Activated T-helper 1 cell treated with Interleukin-2 at 50 U/mL for 16 hours (primary cell): ENCODE data around the gene TNFAIP2.
"Not testable (repeated sequence)": the region's sequence is repeated elsewhere in the genome, so short reads cannot be mapped to it uniquely, and the experiment has no call there.

ENCODE experiments used
- DNase-seq: peaks from one replicate; pipeline ENCODE4 v3.0.0-alpha.2; 2020; ENCODE audit warnings: low read depth

The TNFAIP2 gene

DNA sequence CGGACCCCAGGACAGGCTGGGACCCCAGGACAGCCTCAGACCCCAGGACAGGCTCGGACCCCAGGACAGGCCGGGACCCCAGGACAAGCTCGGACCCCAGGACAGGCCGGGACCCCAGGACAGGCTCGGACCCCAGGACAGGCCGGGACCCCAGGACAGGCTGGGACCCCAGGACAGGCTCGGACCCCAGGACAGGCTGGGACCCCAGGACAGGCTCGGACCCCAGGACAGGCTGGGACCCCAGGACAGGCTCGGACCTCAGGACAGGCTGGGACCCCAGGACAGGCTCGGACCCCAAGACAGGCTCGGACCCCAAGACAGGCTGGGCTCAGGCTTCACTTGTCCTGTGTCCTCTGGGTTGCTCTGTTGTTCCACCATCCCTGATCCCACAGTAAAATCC lies 32.2 kb downstream of the TNFAIP2 start:
- not testable (repeated sequence) for DNase-seq

DNA sequence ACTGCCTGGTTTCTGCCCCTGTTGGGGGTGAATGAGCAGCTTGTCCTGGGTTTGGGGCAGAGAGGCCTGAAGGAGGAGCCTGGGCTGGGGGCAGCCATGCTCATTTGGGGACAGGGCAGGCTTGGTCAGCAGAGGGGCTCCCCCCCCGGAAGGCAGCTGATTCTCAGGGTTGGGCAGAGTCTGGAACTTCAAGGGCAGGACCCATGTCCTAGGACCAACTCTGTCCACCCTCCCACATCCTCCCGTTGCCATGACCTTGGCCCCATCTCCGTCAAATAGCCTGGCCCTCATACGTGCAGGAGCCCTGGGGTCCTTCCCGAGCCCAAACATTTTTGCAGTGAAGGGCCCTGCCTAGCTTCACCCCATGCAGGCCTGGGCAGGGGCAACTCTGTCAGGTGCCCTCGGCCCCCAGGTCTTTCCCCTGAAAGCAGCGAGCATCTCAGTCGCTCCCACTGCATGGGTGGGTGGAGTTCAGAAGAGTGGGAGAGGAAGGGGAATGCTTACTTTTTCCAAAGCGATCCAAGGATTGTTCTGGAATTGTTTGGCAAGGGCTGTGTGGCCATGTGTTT lies 32.6 kb downstream of the TNFAIP2 start:
- DNase-seq, result no peak

DNA sequence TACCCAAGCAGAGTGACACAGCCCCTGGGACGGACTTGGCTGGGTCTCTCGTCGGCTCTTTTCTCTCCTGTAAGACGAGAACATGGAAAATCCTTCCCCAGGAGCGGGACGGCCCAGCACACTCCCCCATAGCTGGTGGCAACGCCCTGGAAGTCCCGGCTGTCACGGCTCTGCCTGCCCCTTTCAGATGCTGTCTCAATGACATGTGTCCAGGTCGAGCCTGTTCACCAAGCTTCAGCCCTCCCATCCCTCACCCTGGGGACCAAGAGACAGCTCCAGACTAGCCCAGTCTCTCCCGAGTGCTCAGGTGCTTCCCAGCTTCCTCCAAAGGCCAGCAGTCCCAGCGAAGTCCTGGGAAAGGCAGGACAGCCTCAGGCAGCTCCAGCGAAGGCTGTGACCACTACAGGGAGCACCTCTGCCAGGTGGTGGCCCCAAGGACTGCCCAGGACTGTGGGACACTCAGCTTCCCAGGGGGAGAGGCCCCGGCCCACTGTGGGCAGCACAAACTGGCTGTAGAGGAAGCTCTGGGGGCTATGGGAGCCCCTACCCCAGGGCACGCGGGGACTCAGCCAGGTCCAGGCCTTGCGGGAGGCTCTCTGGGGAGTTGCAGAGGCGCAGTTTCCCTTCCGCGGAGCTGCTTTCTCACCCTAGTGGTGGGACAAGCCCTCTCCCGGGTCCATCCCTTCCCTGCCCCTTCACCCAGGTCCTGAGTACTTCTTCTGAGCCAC lies 33.6 kb downstream of the TNFAIP2 start:
- no peak for DNase-seq

DNA sequence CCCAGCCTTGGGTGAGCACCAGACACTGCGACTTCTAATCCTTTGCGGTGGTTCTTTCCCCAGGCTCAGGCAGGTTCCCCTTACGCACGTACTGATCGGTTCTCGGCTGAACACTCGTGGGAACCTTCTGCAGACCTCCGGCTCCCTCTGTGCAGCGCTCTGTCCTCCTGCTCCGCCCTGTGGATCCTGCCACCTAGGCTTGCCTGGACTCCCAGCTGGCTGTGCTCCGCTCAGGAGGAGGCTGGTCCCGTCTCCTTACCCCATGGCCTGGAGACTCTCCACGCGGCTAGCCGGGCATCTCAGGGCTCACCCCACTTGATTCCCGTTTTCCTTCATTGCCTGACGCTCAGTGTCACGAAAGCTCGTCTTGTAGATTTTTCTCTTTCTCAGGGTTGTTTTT lies 34.7 kb downstream of the TNFAIP2 start:
- DNase-seq, result no peak

DNA sequence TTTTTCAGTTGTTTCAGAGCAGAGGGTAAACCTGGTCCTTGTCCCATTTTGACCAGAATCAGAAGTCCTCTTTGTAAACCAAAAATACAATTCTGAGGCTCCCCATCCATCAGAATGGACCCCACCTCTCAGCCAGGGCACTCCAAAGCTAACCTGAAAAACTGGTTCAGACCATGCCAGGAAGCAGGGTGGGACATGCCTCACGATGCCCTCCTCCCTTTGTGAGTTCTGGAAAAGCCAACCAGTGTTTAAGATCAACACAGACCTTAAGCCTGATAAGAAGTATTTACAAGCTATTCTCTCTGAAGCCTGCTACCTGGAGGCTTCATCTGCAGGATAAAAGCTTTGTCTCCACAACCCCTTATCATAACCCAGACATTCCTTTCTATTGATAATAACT lies 35.4 kb downstream of the TNFAIP2 start:
- no peak for DNase-seq

DNA sequence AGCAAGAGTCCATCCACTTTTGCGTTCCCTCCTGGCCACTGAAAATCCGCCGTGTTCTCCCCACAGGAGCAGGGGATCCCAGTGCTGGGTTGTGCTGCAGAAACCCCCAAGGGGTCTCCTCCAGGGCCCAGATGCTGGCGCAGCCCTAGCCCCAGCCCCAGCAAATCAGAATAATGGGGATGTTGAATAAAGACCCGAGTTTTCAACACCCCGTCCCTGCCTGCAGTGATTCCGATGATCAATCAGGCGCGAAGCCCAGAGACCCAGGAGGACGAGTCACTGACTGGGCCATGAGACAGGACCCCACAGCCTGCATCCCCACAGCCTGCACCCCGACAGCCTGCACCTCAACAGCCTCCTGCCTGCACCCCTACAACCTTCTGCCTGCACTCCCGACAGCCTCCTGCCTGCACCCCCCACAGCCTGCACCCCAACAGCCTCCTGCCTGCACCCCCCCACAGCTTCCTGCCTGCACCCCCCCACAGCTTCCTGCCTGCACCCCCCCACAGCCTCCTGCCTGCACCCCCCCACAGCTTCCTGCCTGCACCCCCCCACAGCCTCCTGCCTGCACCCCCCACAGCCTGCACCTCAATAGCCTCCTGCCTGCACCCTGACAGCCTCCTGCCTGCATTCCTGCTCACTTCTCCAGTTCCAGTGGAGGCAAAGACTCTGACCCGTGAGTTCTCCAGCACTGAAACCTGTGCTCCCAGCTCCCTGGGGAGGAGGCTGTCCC lies 37.2 kb downstream of the TNFAIP2 start:
- no peak for DNase-seq

DNA sequence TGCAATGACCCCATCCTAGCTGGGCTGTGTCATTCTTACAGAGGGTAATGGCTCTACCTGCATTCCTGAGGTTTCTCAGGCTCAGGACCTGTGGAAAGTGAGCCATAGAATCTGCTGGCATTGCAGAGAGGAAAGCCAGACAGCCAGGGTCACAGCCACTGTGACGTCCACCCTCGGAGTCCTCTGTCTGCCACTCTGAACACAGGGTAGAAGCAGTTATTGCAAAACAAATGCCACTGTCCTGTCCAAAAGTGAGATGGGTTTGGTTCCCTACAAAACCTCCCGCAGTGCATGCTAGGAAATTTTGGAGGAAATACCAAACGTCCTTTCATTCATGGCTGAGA lies 37.8 kb downstream of the TNFAIP2 start:
- no peak for DNase-seq

DNA sequence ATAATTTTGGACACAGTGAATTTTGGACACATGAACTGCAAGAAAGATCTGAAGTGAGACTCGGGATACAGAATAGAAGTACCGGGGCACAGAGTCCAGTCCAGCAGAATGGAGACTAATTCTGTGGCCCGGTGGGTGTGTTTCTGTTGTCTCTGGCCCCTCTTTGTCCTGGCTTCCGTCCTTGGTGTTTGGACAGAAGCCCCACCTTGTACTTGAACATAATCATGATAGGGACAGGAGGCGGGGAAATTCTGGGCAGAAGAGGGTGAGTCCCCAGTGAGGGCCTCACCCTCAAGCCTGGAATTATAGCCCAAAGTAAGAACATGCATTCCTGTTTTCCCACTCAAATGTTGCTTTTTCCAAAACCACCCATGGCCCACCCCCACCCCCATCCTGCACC lies 39.9 kb downstream of the TNFAIP2 start:
- DNase-seq, result no peak

DNA sequence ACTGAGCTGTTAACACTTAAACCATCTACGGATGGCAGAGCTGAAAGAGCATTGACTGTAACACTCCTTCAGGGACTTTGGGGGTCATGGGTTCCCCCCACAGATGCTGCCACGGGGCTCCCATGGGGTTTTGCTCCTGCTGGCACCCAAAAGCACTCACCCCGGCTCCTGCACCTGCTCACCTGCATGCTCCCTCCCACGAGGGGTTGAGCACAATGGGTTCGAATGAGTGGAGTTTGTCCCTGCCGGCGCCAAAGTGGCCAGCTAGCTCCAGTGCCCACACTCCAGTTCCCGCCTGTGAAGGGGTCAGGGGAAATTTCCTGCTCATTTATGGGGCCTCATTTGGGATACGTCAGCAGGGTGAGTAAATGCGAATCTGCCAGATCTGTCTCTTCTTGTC lies 40.7 kb downstream of the TNFAIP2 start:
- DNase-seq, result no peak

DNA sequence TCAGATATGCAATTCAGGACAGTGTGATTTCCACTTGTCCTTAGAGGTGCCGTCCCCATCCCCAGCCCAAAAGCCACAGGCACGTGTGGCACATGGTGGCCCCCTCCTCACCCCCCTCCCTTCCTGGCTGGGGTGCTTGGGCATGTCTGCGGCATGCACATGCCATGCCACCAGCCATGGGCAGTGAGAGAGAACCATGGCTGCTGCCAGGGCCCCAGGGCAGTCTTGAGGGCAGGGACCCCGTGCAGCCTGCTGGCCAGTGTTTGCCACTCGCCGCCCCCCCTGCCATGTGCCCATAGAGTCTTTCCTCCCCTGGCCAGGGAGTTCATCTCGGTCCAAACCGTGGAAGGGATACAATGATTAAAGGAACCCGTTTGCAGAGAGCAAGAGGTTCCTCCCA lies 41.5 kb downstream of the TNFAIP2 start:
- no peak for DNase-seq

DNA sequence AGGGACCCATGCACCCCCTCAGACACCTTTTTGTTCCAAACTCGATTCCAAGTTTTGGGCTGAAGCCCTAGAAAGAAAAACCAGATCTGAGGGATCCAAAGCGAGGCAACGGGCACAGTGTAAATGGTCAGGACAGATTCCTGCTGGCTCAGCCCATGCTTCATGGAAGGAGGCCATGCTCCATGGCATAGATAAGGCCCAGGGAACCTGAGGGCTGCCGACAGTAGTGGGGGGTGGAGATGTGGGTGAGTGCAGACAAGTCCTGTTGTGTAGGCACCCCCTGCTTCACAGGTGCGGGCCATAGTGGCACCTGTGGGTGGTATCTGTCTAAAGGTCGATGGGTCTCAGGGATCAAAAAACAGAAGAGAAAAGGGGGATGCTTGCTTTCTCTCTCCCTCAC lies 42.1 kb downstream of the TNFAIP2 start:
- DNase-seq, result no peak

DNA sequence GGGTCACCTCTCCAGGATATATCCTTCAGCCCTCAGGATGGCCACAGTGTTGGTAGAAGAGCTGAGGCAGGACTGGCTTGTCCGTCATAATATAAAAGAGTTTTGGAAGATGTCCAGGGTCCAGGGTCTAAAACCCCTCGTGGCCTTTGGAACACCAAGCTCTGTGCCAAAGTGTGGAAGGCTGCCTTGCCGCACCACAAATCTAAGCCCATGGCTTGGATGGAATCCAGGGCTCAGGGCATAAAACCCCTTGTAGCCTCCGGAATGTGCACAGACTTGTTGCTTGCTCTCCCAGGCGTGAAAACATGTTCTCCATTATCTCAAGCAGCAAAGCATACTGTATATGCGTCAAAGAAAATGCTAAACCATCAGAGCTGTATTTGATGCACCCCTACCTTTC lies 46.7 kb downstream of the TNFAIP2 start:
- DNase-seq, result no peak

DNA sequence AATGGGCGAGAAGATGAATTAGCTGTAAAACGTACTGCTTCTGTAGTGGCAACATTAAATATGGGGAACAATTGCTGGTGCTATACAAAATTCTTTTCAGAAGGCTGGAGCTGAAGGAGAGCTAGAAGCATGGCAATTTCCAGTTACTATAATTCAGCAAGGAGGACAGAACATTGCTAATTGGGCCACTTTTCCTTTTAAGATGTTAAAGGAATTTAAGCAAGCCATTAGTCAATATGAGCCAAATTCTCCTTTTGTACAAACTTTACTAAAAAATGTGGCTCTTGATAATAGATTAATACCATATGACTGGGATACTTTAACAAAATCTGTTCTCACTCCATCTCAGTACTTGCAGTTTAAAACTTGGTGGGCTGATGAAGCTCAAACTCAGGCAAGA lies 47.9 kb downstream of the TNFAIP2 start:
- not testable (repeated sequence) for DNase-seq

DNA sequence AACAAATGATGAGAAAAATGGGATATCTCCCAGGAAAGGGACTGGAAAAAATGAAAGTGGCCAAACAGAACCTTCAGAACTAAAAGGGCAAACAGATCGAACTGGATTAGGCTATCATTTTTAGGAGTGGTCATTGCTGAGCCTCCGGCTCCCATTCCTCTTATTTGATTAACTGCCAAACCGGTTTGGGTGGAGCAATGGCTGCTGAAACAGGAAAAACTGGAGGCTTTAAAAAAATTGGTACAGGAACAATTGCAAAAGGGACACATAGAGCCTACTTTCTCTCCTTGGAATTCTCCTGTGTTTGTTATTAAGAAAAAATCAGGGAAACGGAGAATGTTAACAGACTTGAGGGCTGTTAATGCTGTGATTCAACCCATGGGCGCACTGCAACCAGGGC lies 49.7 kb downstream of the TNFAIP2 start:
- no peak for DNase-seq

DNA sequence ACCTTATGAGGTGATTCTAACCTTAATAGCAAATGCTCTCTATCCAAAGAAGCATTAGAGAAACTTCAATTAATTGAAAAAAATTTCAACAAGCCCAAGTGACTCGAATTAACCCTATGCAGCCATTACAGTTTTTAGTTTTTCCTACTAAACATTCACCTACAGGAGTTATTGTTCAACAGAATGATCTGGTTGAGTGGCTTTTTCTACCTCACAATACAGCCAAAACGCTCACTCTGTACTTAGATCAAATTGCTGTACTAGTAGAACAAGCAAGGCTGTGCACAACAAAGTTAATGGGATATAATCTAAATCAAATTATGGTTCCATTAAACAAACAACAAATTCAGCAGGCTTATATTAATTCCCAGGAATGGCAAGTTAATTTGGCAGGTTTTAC lies 50.6 kb downstream of the TNFAIP2 start:
- not testable (repeated sequence) for DNase-seq

DNA sequence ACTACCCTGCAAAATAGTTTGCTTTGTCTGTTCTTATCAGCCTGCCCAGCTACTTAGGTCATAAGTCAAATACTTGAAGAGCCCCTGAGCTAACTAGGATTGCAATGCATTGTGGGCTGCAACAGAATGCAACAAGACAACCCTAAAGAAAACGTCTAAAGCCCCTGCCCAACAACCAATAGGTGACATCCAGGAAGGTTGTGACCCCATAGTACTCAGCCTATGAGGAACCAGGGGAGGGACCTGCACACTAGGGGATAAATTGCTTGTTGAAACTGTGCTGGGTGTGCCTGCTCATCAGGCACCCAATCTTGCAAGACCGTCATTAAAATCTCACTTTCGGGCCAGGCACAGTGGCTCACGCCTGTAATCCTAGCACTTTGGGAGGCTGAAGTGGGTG lies 52.9 kb downstream of the TNFAIP2 start:
- not testable (repeated sequence) for DNase-seq

DNA sequence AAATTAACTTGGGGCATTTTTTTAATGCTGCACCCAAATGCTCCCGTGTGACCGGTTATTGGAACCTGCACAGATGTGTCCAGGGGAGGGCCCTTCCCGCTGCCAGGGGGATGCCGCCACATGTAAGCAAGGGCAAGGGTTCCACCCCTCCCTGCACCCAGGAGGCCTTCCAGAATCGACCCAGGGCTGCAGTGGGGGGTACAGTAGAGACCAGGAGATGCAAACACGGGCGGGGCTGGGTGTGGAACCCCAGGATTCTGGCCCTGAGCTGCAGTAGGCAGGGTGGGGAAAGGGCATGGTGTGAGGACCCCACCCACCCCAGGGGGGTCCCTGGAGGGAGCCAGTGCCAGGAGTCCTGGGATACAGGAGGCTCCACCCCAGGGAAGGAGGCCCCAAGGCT lies 54.1 kb downstream of the TNFAIP2 start:
- no peak for DNase-seq

DNA sequence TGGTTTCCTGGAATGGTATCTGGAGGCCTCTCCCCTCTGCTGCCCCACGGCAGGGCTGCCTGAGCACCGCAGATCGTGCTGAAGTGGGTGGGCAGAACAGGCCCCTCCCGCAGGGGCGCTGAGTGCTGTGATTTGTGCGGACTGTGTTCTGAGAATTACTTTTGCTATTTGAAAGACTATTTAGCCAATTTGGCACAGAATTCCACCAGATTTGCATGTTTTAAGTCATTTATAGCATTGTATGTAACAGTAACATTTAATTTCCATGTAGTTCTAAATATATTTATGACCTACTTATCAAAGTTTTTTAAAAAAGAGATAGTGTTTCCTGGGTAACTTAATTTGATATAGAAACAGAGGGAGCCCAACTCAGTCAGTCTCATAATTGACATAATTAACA lies 55.3 kb downstream of the TNFAIP2 start:
- no peak for DNase-seq

DNA sequence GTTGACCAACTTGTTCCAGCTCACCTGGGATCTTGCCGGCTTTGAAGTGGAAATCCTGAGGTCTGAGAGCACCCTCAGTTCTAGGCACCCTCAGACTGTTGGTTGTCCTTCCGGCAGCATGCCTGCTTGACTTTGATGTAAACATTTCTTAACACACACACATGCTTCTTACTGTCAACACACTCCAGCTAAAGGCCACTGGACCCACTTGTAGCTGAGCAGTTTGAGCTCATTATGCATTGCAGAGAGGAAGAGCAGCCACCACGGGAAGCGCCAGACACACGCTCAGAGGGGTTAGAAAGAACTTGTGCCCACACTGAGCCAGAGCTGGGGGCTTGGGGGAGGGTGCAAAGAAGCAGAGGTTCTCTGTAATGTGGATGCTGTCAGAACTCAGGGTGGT lies 55.8 kb downstream of the TNFAIP2 start:
- no peak for DNase-seq

DNA sequence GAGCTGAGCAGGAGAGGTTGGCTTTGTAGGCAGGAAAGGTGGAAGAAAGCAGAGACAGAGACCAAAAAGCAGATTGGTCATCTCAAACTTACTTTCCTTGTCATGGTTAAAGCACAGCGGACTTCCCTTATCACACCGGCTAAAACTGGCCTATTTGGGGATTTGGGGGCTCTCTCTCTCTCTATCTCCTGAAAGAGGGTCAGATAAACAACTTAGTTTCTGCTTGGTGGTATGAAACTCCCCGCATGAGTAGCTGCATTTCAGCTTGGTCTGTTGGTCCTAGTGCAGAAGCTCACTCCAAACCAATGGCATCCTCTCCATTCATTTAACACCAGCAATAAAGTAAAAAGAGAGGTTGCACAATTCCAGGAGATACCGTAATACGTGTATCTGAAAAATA lies 57.1 kb downstream of the TNFAIP2 start:
- no peak for DNase-seq

DNA sequence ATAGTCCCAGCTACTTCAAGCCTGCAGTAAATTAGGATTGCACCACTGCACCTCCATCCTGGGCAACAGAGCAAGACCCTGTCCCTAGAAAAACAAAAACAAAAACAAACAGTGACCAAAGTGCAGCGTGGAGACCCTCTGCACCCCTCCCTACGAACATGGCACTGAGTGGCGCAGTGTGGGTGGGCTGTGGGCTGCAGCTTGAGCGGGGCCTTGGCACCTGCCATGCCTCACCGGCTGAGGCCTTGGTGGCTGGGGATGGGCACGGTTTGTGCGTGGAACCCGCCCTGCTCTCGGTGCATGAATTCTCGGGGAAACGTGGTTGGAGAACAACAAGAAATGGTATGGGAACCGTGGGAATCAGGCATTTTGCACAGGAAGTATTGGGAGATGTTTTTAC lies 60.8 kb downstream of the TNFAIP2 start:
- no peak for DNase-seq

DNA sequence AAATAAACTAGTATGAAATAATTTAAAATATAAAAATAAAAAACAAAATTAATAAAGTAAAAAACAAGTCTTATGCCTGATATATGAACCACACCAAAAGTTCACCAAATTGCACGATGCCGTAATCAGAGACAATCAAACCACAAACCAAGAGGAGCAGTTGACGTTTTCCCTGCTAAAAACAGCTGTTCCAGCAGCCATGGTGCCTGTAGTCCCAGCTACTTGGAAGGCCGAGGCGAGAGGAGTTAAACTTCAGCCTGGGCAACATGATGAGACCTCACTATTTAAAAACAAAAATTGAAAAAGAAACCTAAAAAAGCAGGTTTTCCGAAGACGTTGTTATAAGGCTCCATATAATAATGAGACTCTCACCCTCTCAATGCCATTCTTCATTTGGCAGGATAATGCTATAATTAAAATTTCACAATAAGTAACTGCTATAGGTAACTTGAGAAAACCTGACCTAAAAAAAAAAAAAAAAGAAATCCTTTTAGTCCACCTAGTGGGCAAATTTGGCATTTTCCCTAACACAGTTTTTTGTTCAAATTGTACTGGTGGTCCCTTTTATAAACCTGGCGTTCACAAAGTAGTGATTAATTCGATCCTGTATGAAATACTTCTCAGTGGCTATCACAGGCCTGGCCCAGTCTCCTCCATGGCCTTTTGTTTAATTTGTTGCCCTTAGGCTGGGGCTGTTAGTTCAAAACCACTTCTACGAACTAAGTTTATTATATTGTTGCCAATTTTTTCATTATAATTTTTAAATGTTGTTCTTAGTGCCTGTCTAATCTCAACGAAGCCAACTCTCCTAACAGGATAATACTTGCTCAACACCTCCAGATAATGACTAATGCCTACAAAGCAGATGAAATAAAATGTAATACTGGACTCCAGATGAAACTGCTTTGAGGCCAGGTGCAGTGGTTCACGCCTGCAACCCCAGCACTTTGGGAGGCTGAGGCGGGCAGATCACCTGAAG lies 62.1 kb downstream of the TNFAIP2 start:
- DNase-seq, result no peak
